Measurements from ENCODE around the gene LMAN2L. TPM values are rescaled to one million over a fixed set of nuclear protein-coding genes. Genes with fewer than 3 reads are reported as not detected.

The LMAN2L gene
- total RNA-seq, 2 donors from 2014 or later: 9.1 to 12.8 TPM

- no peak for ATAC-seq (ENCODE audit: insufficient number of reproducible peaks, low FRiP score, low read depth)
- peaks cover 21 to 61% of the 10 kb centered on the region in 2 donors for H3K4me1 ChIP-seq (ENCODE audit: control insufficient read depth in 1 of 2, low read depth in 2 of 2)
- H3K9me3 ChIP-seq: no peaks in the 10 kb centered on the region
- peak; percentile 53 for TF ChIP-seq CTCF (IDR thresholded peaks at IDR 0.05)
- peak overlapping the region; percentile 27 to 49 for H3K27ac ChIP-seq
- no peak for DNase-seq (ENCODE audit: low spot score)
- no peaks in the 10 kb centered on the region for H3K27me3 ChIP-seq (replicated peaks; ENCODE audit: insufficient read depth)
- H3K4me3 ChIP-seq: peak overlapping the region; percentile 83
- no peaks in the 10 kb centered on the region for H3K36me3 ChIP-seq
Measured at GRCh38 chr2:96763511-96764252, 23.8 kb upstream of the LMAN2L start.

GRCh38 chr2:96762529-96763311, 22.9 kb upstream of the LMAN2L start:
- TF ChIP-seq CTCF (IDR thresholded peaks at IDR 0.05): no peak
- H3K4me1 ChIP-seq (ENCODE audit: control insufficient read depth in 1 of 2, low read depth in 2 of 2): peaks cover 21 to 61% of the 10 kb centered on the region in 2 donors

GRCh38 chr2:96760986-96761832, 21.3 kb upstream of the LMAN2L start:
- H3K9me3 ChIP-seq: no peaks in the 10 kb centered on the region
- peaks cover 21 to 56% of the 10 kb centered on the region in 2 donors for H3K4me1 ChIP-seq (ENCODE audit: control insufficient read depth in 1 of 2, low read depth in 2 of 2)
- no peaks in the 10 kb centered on the region for H3K36me3 ChIP-seq
- peak overlapping the region; percentile 83 for H3K4me3 ChIP-seq
- peak; percentile 39 for TF ChIP-seq CTCF (IDR thresholded peaks at IDR 0.05)
- ATAC-seq (ENCODE audit: insufficient number of reproducible peaks, low FRiP score, low read depth) (no peak), DNase-seq (ENCODE audit: low spot score) (no peak)
- H3K27me3 ChIP-seq (replicated peaks; ENCODE audit: insufficient read depth): no peaks in the 10 kb centered on the region
- H3K27ac ChIP-seq: peak overlapping the region; percentile 58 to 60

More at GRCh38 chr2:96762529-96763311, 22.9 kb upstream of the LMAN2L start:
- Histone ChIP-seq H3K36me3 (no peaks in the 10 kb centered on the region), H3K27me3 (replicated peaks; ENCODE audit: insufficient read depth) (no peaks in the 10 kb centered on the region), H3K27ac (peak overlapping the region; percentile 27 to 49), H3K4me3 (peak overlapping the region; percentile 83), H3K9me3 (no peaks in the 10 kb centered on the region)
- ATAC-seq (ENCODE audit: insufficient number of reproducible peaks, low FRiP score, low read depth) (no peak), DNase-seq (ENCODE audit: low spot score) (no peak)

GRCh38 chr2:96760036-96760985, 20.4 kb upstream of the LMAN2L start, which contains the start of gene CNNM4:
TSS of gene CNNM4 (plus strand) at chr2:96760902. CDS start at chr2:96761000, 98 bp downstream.
- Histone ChIP-seq H3K4me1 (ENCODE audit: control insufficient read depth in 1 of 2, low read depth in 2 of 2) (peaks cover 21 to 50% of the 10 kb centered on the region in 2 donors), H3K27ac (peak within 1 kb of the TSS; percentile 58 to 60), H3K4me3 (peak within 1 kb of the TSS; percentile 83), H3K27me3 (replicated peaks; ENCODE audit: insufficient read depth) (no peaks in the 10 kb centered on the region), H3K9me3 (no peaks in the 10 kb centered on the region), H3K36me3 (no peaks in the 10 kb centered on the region)
- DNase-seq (ENCODE audit: low spot score): peak; percentile 70
- no peak for TF ChIP-seq CTCF (IDR thresholded peaks at IDR 0.05)
- peak; percentile 75 for ATAC-seq (ENCODE audit: insufficient number of reproducible peaks, low FRiP score, low read depth)
